ENCODE measurements around the gene WHAMM. TPM values are rescaled to one million over a fixed set of nuclear protein-coding genes. Genes with fewer than 3 reads are reported as not detected.

Gene WHAMM
- total and polyA plus RNA-seq, 2 donors: 4.0 to 7.8 TPM

DNA sequence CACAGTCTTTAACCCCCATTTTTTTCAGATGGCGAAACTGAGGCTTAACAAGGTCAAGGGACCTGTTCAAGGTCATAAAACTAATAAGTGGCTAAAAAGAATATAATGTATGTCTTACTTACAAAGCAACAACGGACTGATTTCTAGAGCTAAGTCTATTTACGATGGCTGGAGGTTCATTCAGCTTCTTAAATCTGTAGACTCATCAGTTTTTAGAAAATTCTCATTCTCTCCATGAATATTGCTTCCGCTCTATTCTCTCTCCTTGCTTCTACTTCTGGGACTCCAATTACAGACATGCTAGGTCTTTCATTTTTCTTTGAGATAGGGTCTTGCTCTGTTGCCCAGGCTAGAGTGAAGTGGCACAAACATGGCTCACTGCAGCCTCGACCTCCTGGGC is 68.9 kb downstream of the WHAMM start:
- H3K27ac ChIP-seq (ENCODE audit: low read depth in 1 of 2, low read length in 1 of 2): no peak overlapping the region
- DNase-seq (ENCODE audit: low read depth in 6 of 9, low spot score in 9 of 9): no peak
- H3K36me3 ChIP-seq (ENCODE audit: control insufficient read depth in 2 of 2, insufficient read depth in 2 of 2, low read length in 1 of 2): no peaks in the 10 kb centered on the region
- no peaks in the 10 kb centered on the region for H3K27me3 ChIP-seq (ENCODE audit: control insufficient read depth in 2 of 2, insufficient read depth in 1 of 2, low read length in 1 of 2)
- H3K9me3 ChIP-seq (ENCODE audit: control insufficient read depth in 2 of 2, insufficient read depth in 1 of 2, low read length in 1 of 2): no peaks in the 10 kb centered on the region
- no peak overlapping the region for H3K4me3 ChIP-seq (ENCODE audit: low read length in 2 of 2)
- 94% methylated on average over 5 of the region's 5 CpGs for WGBS
- no peaks in the 10 kb centered on the region for H3K4me1 ChIP-seq (ENCODE audit: control insufficient read depth in 2 of 2, insufficient read depth in 2 of 2, low read length in 2 of 2)

DNA sequence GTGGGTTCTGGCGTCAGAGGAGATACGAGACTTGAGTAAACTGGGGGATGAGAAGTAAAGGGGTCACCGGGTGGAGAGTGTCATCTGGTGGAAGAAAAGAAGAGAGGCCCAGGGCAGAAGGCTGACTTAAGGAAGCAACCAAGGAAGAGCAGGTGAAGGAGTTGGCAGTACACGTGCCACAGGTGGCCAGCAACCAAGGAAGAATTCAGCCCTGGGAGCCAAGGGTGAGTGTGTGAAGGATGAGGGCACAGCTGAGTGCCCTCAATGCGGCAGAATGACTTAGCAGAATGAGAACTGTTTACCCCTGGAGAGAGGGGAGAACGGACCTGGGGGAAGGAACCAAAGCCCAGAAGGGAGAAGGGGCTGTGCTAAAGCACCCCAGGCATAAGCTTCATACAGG is 71.3 kb downstream of the WHAMM start:
- H3K9me3 ChIP-seq (ENCODE audit: control insufficient read depth in 2 of 2, insufficient read depth in 1 of 2, low read length in 1 of 2): no peaks in the 10 kb centered on the region
- no peak overlapping the region for H3K4me3 ChIP-seq (ENCODE audit: low read length in 2 of 2)
- H3K27ac ChIP-seq (ENCODE audit: low read depth in 1 of 2, low read length in 1 of 2): no peak overlapping the region
- H3K27me3 ChIP-seq (ENCODE audit: control insufficient read depth in 2 of 2, insufficient read depth in 1 of 2, low read length in 1 of 2): no peaks in the 10 kb centered on the region
- DNase-seq (ENCODE audit: low read depth in 6 of 9, low spot score in 9 of 9): no peak
- WGBS: 56% methylated on average over 6 of the region's 6 CpGs
- H3K4me1 ChIP-seq (ENCODE audit: control insufficient read depth in 2 of 2, insufficient read depth in 2 of 2, low read length in 2 of 2): no peaks in the 10 kb centered on the region
- H3K36me3 ChIP-seq (ENCODE audit: control insufficient read depth in 2 of 2, insufficient read depth in 2 of 2, low read length in 1 of 2): no peaks in the 10 kb centered on the region

DNA sequence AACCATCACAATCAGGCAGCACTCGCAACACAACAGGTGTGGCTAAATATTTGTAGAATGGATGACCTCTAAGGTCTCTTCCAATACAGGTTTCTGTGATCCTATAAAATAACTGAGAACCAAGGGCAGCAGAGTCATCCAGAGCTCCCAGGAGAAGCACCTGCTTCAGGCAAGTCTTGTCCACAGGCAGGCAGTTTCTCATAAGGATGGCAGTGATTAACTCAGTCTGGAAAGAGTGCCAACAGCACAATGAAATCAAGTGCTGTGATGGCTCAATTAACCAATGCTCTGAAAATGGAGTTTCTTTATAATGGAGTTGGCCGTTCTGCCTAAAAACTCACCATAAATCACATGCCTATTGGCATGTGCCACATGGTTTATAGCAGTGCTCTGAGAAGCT is 72.3 kb downstream of the WHAMM start:
- Histone ChIP-seq H3K4me3 (ENCODE audit: low read length in 2 of 2) (no peak overlapping the region), H3K4me1 (ENCODE audit: control insufficient read depth in 2 of 2, insufficient read depth in 2 of 2, low read length in 2 of 2) (no peaks in the 10 kb centered on the region), H3K27ac (ENCODE audit: low read depth in 1 of 2, low read length in 1 of 2) (no peak overlapping the region), H3K36me3 (ENCODE audit: control insufficient read depth in 2 of 2, insufficient read depth in 2 of 2, low read length in 1 of 2) (no peaks in the 10 kb centered on the region), H3K9me3 (ENCODE audit: control insufficient read depth in 2 of 2, insufficient read depth in 1 of 2, low read length in 1 of 2) (no peaks in the 10 kb centered on the region), H3K27me3 (ENCODE audit: control insufficient read depth in 2 of 2, insufficient read depth in 1 of 2, low read length in 1 of 2) (no peaks in the 10 kb centered on the region)
- WGBS: 98% methylated on average over 2 of the region's 2 CpGs
- DNase-seq (ENCODE audit: low read depth in 6 of 9, low spot score in 9 of 9): no peak

DNA sequence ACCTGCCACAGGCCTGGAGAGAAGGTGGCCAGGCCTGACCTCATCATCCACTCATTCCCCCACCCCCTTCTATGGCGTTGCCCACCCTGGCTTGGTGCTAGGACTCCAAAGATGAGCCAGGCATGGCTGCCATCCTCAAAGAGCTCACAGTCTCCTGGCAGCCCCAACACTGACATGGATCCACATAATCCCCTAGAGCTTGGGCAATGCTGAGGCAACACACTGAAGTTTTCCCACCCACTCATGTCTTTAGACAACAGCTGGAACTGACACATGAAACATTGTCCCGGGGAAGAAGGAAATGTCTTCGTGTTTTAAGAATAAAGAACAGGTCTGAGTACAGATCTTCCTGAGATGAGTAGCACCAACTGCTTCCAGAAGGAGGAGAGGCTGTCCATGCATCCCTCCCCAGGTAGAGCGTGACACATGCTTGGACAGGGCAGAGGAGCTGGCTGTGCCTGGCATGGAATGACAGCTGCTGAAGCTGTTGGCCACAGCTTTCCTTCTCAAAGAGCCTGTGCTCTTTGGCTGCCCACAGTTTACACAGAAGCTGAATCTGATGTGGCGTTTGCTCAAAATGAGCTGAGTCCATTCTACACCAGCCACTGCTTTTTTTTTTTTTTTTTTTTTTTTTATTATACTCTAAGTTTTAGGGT is 73.0 kb downstream of the WHAMM start:
- Histone ChIP-seq H3K27ac (ENCODE audit: low read depth in 1 of 2, low read length in 1 of 2) (no peak overlapping the region), H3K36me3 (ENCODE audit: control insufficient read depth in 2 of 2, insufficient read depth in 2 of 2, low read length in 1 of 2) (no peaks in the 10 kb centered on the region), H3K4me3 (ENCODE audit: low read length in 2 of 2) (no peak overlapping the region), H3K4me1 (ENCODE audit: control insufficient read depth in 2 of 2, insufficient read depth in 2 of 2, low read length in 2 of 2) (no peaks in the 10 kb centered on the region), H3K9me3 (ENCODE audit: control insufficient read depth in 2 of 2, insufficient read depth in 1 of 2, low read length in 1 of 2) (no peaks in the 10 kb centered on the region), H3K27me3 (ENCODE audit: control insufficient read depth in 2 of 2, insufficient read depth in 1 of 2, low read length in 1 of 2) (no peaks in the 10 kb centered on the region)
- no peak for DNase-seq (ENCODE audit: low read depth in 6 of 9, low spot score in 9 of 9)
- 86% methylated on average over 5 of the region's 5 CpGs for WGBS

Other genes with a start within 250 kb of the WHAMM start
- gene CPEB1, start 162.3 kb upstream of the WHAMM start, total RNA-seq: 0.09 TPM
- 0.64 TPM for gene CPEB1, start 162.3 kb upstream of the WHAMM start, polyA plus RNA-seq
- gene AP3B2, start 99.8 kb upstream of the WHAMM start, total RNA-seq: 0.33 TPM
- gene AP3B2, start 99.8 kb upstream of the WHAMM start, polyA plus RNA-seq: 5.0 TPM
- gene FSD2, start 3.6 kb upstream of the WHAMM start, total RNA-seq: under 0.01 TPM
- gene FSD2, start 3.6 kb upstream of the WHAMM start, polyA plus RNA-seq: 0.05 TPM
- gene HOMER2, start 143.1 kb downstream of the WHAMM start, total RNA-seq: 7.8 TPM
- 5.7 TPM for gene HOMER2, start 143.1 kb downstream of the WHAMM start, polyA plus RNA-seq
- gene RAMAC, start 176.6 kb downstream of the WHAMM start, total RNA-seq: 42.0 TPM
- gene RAMAC, start 176.6 kb downstream of the WHAMM start, polyA plus RNA-seq: 39.6 TPM
- 19.7 TPM for gene C15orf40, start 202.0 kb downstream of the WHAMM start, total RNA-seq
- gene C15orf40, start 202.0 kb downstream of the WHAMM start, polyA plus RNA-seq: 19.6 TPM

Measured in thymus (tissue), 11 donors.